HG03280 (cell line): Measurements from ENCODE around the gene CYRIA.

Experiments used
- ATAC-seq: cut with Tn5 transposase; IDR thresholded peaks from one replicate; pipeline ENCODE4 v1.9.1; 2021; ENCODE audit warnings: mild to moderate bottlenecking, moderate library complexity; ENCODE audit not compliant: unreplicated experiment

Gene CYRIA

DNA sequence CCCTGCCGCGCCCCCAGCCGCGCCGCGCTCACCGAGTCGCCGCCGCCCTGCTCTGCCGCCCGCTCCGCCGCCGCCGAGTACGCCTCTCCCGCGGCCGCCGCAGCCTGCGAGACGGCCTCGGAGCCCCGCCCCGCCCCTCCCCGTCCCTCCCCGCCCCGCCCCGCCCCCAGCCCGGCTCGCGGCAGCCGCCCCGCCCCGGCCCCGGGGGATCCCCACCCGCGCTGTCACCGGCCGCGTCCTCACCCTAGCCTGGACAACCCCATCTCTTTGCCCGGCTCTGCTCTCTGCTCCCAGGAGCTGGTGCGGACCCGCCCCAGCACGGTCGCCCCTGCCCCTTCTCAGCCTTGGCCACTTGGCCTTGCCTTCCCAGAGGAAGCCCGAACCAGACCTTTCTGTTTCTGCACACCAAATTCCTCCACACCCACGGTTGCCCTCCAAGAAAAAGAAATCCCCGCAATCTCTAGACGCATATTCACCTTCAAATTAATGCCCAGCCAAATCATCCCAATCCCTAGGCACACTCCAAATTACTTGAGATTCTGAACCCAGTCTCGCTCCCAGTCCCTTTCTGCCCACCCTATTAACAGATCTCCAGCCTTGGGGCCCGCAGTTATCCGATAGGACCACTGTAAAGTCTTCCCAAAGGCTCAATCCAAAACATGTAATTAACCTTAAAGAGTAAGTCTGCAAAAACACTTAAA, at the start of gene CYRIA:
Gene CYRIA (minus strand): TSS at position 87 of the 701 bp plus-strand sequence. CDS start 77,715 bp downstream, outside the sequence.
- ATAC-seq = peak; percentile 73

- ATAC-seq = peak; percentile 87
Measured at GRCh38 chr2:16713011-16713423, 47.4 kb upstream of the CYRIA start.

DNA sequence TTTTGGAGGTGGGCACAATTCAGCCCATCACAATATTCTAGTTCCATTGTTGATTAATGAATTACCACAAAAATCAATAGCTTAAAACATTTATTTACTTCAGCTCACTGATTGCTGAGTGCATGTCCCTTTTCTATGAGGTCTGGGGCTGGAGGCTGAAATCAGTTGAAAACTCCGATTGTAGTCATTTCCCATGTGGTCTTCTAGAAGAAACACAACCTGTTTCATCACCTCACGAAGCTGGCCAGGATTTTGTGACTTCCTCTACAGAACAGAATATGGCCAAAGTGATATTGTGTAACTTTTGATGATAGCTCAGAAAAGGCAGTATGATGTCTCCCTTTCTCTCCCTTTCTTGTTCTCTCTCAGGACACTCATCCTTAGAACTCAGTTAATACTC, 44.1 kb upstream of the CYRIA start:
- ATAC-seq = no peak

DNA sequence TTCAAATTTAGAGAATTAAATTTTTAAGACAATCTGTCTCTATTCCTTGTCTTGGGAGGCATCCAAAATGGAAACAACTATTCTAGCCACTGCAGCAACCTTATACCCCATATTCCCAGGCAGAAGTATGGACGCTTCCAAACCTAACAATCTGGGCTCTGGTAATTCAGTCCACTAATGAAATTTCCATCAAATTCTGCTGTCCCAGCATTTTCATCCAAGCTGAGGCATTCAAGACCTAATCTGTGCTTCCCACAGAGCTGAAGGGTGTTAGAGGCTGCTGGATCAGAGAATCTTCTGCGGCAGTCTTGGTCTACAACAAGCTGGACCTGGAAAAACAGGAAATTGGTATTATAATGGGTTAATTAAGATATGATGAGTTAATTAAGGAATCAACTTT, 42.5 kb upstream of the CYRIA start:
- ATAC-seq = no peak

DNA sequence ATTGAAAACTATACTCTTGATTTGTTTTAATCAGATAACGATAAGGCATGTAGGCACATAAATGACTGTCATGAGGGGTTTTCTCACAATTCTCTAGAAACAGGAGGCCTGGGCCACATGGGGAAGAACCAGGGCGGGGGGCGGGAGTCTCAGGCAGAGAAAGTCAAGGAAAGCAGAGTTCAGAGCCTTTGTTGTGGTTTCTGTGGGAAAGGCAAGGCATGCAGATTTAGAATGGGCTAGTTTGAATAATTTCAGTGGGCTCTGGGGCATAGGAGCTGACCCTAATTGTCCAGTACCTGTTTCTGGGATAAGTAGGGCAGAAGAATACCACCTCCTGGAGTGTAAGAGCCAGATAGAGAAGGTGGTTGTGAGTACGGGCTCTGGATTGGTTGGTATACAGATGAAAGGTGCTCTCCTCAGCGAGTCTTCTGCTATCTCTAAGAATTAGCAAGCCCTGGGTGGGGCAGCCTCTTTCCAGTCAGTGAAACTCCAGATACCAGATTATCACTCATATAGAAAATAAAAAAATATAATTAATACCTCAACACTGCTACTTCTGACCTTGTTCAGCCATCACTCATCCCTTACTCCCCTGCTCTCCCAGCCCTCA, 41.5 kb upstream of the CYRIA start:
- ATAC-seq = no peak

DNA sequence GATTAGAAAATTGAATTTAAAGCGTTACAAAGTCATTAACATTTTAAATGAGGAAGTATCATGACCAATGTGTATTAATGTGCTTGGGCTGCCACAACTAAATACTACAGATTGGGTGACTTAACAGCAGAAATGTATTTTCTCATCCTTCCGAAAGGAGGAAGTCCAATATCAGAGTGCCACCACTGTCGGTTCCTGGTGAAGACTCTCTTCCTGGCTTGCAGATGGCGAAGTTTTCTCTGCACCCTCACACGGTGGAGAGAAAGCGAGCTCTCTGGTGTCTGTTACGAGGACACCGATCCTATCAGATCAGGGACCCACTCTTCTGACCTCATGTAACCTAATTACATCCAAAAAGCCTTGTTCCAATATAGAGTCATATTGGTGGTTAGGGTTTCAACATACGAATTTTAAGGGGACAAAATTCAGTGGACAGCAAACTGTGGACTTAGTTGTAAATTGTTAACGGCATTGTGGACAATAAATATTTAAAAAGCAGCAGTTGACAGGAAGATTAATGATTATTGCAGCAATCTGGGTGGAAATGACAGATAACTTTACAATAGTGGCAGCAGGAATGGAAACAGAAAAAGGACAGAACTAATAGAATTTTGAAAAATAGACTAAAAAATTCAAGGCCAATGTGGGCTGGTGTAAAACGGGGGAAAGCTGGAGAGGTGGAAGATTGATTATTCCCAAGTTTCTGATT, 35.1 kb upstream of the CYRIA start:
- ATAC-seq = no peak

GRCh38 chr2:16693854-16694253, 28.2 kb upstream of the CYRIA start:
- ATAC-seq = no peak

DNA sequence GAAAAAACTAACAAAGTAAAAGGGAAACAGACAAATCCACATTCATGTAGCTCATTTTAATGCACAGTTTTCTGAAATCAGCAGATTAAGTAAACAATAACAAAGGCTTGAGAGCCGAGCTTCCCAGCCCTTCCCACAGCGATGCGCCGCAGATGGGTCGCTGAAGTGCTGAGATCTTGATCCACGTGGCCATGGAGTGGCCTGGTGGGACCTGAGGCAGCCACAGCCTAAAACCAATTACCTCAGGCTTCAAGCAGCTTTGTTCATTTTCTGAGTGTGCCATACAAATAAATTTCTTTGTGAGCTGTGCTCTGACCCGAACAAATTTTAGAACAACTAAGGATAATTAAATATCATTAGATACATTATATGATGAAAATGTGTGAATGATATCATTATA, 25.6 kb upstream of the CYRIA start:
- ATAC-seq = no peak

DNA sequence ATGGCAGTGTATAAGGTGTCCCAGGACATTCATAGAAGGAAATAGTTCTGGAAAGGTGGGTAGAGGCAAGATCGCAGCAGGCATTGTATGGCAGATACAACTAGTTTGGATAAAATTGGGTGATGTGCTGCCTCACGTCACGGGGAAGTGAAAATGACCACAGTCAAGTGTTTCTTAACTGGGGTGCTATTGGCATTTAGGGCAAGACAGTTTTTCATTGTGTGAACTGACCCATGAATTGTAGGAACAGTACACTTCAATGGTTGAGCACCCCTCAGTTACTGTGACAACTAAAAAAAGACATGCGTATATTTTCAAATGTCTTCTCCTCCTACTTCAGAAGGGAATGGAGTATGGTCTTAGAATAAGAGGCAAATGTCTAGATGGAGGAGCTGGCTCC, 22.3 kb upstream of the CYRIA start:
- ATAC-seq = no peak

DNA sequence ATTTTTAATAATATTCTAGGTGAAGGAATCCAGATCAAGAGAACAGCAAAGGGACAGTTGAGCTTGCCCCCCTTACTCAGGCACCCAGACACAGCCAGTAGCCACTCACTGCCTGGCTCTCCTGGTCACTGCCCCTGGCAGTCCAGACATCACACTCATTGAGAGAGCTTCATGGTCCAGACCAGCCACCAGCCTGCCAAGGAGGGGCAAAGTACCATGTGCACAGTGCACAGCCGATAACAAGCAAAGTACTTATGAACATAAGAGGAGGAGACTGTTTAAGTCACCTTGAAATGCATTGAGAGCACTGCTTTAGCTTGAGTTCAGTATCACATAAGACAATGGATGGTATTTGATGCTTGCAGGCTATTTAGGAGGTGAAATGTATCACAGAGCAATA, 21.6 kb upstream of the CYRIA start:
- no peak for ATAC-seq

GRCh38 chr2:16686641-16687040, 21.0 kb upstream of the CYRIA start:
- no peak for ATAC-seq

DNA sequence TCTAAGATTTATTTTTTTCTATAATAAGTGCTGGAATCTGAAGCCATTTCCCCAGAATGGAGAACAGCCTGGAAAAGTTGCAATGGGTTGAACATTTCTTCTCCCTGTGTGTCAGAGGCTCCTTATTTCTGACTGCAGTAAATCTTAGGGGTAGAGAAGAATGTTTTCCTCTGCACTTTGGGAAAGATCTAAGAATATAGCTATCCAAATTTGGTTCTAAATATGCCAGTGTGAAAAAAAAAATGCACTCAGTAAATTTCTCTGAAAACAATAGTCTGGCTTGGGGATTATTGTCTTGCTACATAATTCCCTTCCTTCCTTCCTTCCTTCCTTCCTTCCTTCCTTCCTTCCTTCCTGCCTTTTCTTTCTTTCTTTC, 19.7 kb upstream of the CYRIA start:
- ATAC-seq = no peak

GRCh38 chr2:16684676-16685339, 19.2 kb upstream of the CYRIA start:
- ATAC-seq = no peak

GRCh38 chr2:16683576-16683975, 17.9 kb upstream of the CYRIA start:
- ATAC-seq = no peak

DNA sequence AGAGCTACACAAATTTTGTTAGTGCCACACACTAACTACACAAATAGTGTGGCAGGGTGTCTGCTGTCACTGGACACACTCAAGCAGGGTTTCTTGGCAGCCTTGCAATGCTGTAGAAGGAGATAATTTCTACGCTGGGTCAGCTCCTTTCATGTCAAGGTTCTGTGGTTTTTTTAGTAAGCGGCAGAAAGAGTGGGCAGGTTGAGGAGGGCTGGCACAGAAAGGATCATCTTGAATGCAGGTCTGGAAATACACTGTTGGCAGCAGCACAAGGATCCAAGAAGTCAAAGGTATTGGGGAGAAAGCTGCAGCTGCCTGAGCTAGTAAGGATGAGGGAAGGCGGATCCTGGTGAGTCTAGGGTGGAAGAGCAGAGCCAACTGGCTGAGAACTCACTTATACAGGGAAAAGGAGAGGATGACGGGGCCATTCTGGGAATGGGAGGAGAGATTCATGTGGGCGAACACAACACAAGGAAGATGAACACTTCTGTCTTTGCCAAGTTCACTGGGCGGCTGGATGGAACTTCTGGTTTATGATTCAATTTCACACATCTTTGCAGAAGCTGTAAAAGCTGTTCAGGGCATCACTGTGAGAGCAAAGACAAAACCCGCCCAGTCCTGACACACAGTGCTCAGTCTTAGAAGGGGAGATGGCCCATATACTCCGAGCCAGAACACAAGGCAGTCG, 16.9 kb upstream of the CYRIA start:
- no peak for ATAC-seq

GRCh38 chr2:16680781-16681180, 15.1 kb upstream of the CYRIA start:
- ATAC-seq = no peak

DNA sequence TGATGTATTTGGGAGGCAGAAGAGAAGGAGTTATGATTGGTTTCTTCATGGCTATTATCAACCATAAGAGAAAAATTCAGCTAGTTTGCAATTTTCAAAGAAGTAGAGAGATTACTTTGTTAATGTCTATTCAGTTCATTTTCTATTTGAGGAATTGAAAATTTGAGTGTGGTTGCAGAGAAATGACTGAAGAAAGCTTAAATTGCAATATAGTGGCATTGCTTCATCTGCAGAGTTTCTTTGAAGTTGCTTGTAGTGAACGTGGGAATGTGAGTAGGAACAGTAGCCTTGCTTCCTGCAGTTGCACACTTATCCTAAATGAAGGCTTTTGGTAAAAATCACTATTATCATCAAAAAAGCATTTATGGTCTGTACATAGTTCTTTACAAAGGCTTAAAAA, 14.7 kb upstream of the CYRIA start:
- ATAC-seq = no peak

- no peak for ATAC-seq
Measured at GRCh38 chr2:16678964-16679363, 13.3 kb upstream of the CYRIA start.

- no peak for ATAC-seq
Measured at GRCh38 chr2:16677875-16678274, 12.2 kb upstream of the CYRIA start.

DNA sequence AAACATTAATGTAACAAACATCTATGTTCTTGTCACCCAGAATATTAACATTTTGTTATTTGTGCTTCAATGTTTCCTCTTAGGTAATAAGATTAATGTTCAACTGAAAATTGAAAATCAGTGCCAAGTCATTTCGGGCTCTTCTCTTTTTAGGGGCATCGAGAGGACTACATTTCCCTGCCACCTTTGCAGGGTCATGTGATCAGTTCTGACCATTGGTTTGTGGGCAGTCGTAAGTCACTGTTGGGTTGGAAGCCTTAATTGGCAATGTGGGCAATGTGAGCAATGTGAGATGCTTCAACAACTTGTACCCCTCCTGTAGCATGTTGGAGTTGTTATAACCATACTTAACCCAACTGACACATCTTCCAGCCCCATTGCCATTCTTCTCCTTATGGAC, 10.1 kb upstream of the CYRIA start:
- ATAC-seq = no peak

GRCh38 chr2:16674154-16674553, 8.5 kb upstream of the CYRIA start:
- no peak for ATAC-seq
